H9 (cell line): ENCODE data around the gene IL1RL2. TPM values are rescaled to one million over a fixed set of nuclear protein-coding genes. Genes with fewer than 3 reads are reported as not detected.

Experiments used
- DNase-seq: peaks from one replicate; pipeline ENCODE4 v3.0.0-alpha.2; 2017
- H2AFZ ChIP-seq: one replicate; pipeline ENCODE4 v1.6.1; 2013; ENCODE audit warnings: mild to moderate bottlenecking, low read length, control low read depth, moderate library complexity
- H2AK5ac ChIP-seq: 2 replicates; pipeline ENCODE4 v1.6.1; 2013; ENCODE audit warnings: low read length, control low read depth, mixed read lengths; ENCODE audit not compliant: insufficient read length
- H2BK120ac ChIP-seq: one replicate; pipeline ENCODE4 v1.6.1; 2013; ENCODE audit warnings: low read depth, mild to moderate bottlenecking, low read length, control low read depth, inconsistent platforms; ENCODE audit not compliant: poor library complexity, severe bottlenecking
- H2BK12ac ChIP-seq: 2 replicates; pipeline ENCODE4 v1.6.1; 2013; ENCODE audit warnings: low read length, control low read depth, mixed read lengths, low read depth; ENCODE audit not compliant: insufficient read length
- H2BK15ac ChIP-seq: 2 replicates; pipeline ENCODE4 v1.6.1; 2013; ENCODE audit warnings: low read depth, low read length, control low read depth
- H2BK20ac ChIP-seq: one replicate; pipeline ENCODE4 v1.6.1; 2013; ENCODE audit warnings: low read depth, mild to moderate bottlenecking, low read length, control low read depth, inconsistent platforms; ENCODE audit not compliant: poor library complexity, severe bottlenecking
- H2BK5ac ChIP-seq: 2 replicates; pipeline ENCODE4 v1.6.1; 2013; ENCODE audit warnings: low read length, control low read depth, mixed read lengths; ENCODE audit not compliant: insufficient read length
- H3K14ac ChIP-seq: 2 replicates; pipeline ENCODE4 v1.6.1; 2013; ENCODE audit warnings: low read length, control low read depth; ENCODE audit not compliant: insufficient read depth
- H3K18ac ChIP-seq: 2 replicates; pipeline ENCODE4 v1.6.1; 2013; ENCODE audit warnings: low read depth, mild to moderate bottlenecking, mixed read lengths, low read length, control low read depth; ENCODE audit not compliant: insufficient read length
- H3K23ac ChIP-seq: 2 replicates; pipeline ENCODE4 v1.6.1; 2013; ENCODE audit warnings: low read length, control low read depth, mixed read lengths, low read depth; ENCODE audit not compliant: insufficient read length
- H3K23me2 ChIP-seq: 2 replicates; pipeline ENCODE4 v1.6.1; 2013; ENCODE audit warnings: low read depth, mild to moderate bottlenecking, mixed read lengths, low read length, control low read depth; ENCODE audit not compliant: insufficient read length, poor library complexity, severe bottlenecking
- H3K27ac ChIP-seq: 2 replicates; pipeline ENCODE4 v1.5.1; 2013; ENCODE audit warnings: low read length, control low read depth, mixed read lengths, low read depth; ENCODE audit not compliant: insufficient read length
- H3K27me3 ChIP-seq: 2 replicates; pipeline ENCODE4 v1.6.1; 2013; ENCODE audit warnings: low read length, control low read depth, inconsistent platforms; ENCODE audit not compliant: insufficient read depth
- H3K4ac ChIP-seq: 2 replicates; pipeline ENCODE4 v1.6.1; 2013; ENCODE audit warnings: low read depth, mild to moderate bottlenecking, control low read depth, inconsistent platforms, low read length, moderate library complexity
- H3K4me1 ChIP-seq: 2 replicates; pipeline ENCODE4 v1.6.1; 2013; ENCODE audit warnings: low read length, control low read depth, inconsistent platforms; ENCODE audit not compliant: insufficient read depth
- H3K4me2 ChIP-seq: 2 replicates; pipeline ENCODE4 v1.6.1; 2013; ENCODE audit warnings: low read length, control low read depth, mixed read lengths; ENCODE audit not compliant: insufficient read length, insufficient read depth
- H3K56ac ChIP-seq: 2 replicates; pipeline ENCODE4 v1.6.1; 2013; ENCODE audit warnings: low read depth, mild to moderate bottlenecking, mixed read lengths, low read length, control low read depth; ENCODE audit not compliant: insufficient read length
- H3K79me1 ChIP-seq: 2 replicates; pipeline ENCODE4 v1.6.1; 2013; ENCODE audit warnings: low read depth, mild to moderate bottlenecking, moderate library complexity, low read length, control low read depth, inconsistent platforms; ENCODE audit not compliant: insufficient read depth, poor library complexity, severe bottlenecking
- H3K79me2 ChIP-seq: 2 replicates; pipeline ENCODE4 v1.6.1; 2013; ENCODE audit warnings: low read length, control low read depth, inconsistent platforms; ENCODE audit not compliant: insufficient read depth
- H3K9ac ChIP-seq: 2 replicates; pipeline ENCODE4 v1.6.1; 2013; ENCODE audit warnings: low read length, control low read depth, mixed read lengths; ENCODE audit not compliant: insufficient read length; ENCODE audit errors: extremely low read depth
- H3K9me3 ChIP-seq: one replicate; pipeline ENCODE4 v1.6.1; 2013; ENCODE audit warnings: low read depth, low read length, inconsistent platforms; ENCODE audit not compliant: control insufficient read depth
- H3T11ph ChIP-seq: one replicate; pipeline ENCODE4 v1.6.1; 2013; ENCODE audit warnings: mild to moderate bottlenecking, low read length, control low read depth, inconsistent platforms
- H4K20me1 ChIP-seq: one replicate; pipeline ENCODE4 v1.6.1; 2013; ENCODE audit not compliant: control insufficient read depth, insufficient read length, insufficient read depth
- H4K5ac ChIP-seq: 2 replicates; pipeline ENCODE4 v1.6.1; 2013; ENCODE audit warnings: low read depth, mild to moderate bottlenecking, mixed read lengths, low read length, control low read depth; ENCODE audit not compliant: insufficient read length
- H4K8ac ChIP-seq: replicated peaks from 2 replicates; pipeline ENCODE4 v1.6.1; 2013; ENCODE audit warnings: low read length, control low read depth, mixed read lengths, low read depth; ENCODE audit not compliant: insufficient read length
- H4K91ac ChIP-seq: 2 replicates; pipeline ENCODE4 v1.6.1; 2013; ENCODE audit warnings: low read depth, mild to moderate bottlenecking, moderate library complexity, mixed read lengths, low read length, control low read depth; ENCODE audit not compliant: insufficient read length
- H3K27ac Mint-ChIP-seq, 3 experiments: 2 replicates in 2 of 3; 3 replicates in 1 of 3; pipeline ENCODE4 v1.8.0; 2020 to 2021; ENCODE audit warnings: mixed read lengths in 3 of 3, mild to moderate bottlenecking in 1 of 3, moderate library complexity in 1 of 3
- H3K27me3 Mint-ChIP-seq: 2 replicates; pipeline ENCODE4 v1.8.0; 2021; ENCODE audit warnings: low read depth, mild to moderate bottlenecking, moderate library complexity, mixed read lengths
- H3K36me3 Mint-ChIP-seq, 3 experiments: 2 replicates in 2 of 3; 3 replicates in 1 of 3; pipeline ENCODE4 v1.8.0; 2020 to 2021; ENCODE audit warnings: low read depth in 3 of 3, mixed read lengths in 3 of 3; ENCODE audit not compliant: insufficient read depth in 1 of 3
- H3K4me1 Mint-ChIP-seq, 2 experiments: 2 replicates each; pipeline ENCODE4 v1.8.0; 2020; ENCODE audit warnings: mixed read lengths in 2 of 2
- H3K4me3 Mint-ChIP-seq, 2 experiments: 2 replicates in 1 of 2; 3 replicates in 1 of 2; pipeline ENCODE4 v1.8.0; 2020 to 2021; ENCODE audit warnings: mild to moderate bottlenecking in 2 of 2, mixed read lengths in 2 of 2, moderate library complexity in 1 of 2
- H3K9me3 Mint-ChIP-seq, 2 experiments: 2 replicates in 1 of 2; 3 replicates in 1 of 2; pipeline ENCODE4 v1.8.0; 2020; ENCODE audit warnings: mild to moderate bottlenecking in 2 of 2, mixed read lengths in 2 of 2, moderate library complexity in 1 of 2
- WGBS: extraction: QIAGEN DNeasy Blood & Tissue Kit; methylation state at CpG from one replicate; pipeline ENCODE4 v1.1.7; 2013; ENCODE audit warnings: missing lambda C conversion rate, low lambda C conversion rate, mixed read lengths; ENCODE audit not compliant: insufficient read length; ENCODE audit errors: extremely low coverage; 5-methylcytosine and 5-hydroxymethylcytosine counted together
- total RNA-seq: library from RNA; stranded (reverse); gene quantifications from 2 replicates; pipeline ENCODE4 v1.2.1, GENCODE V29; 2021
- TF ChIP-seq, protein P1 (sequence below): fragments of 200-600 bp; sonication (generic); conservative IDR thresholded peaks from 3 replicates; pipeline ENCODE4 v1.8.0; 2021; ENCODE audit warnings: antibody characterized with exemption, mild to moderate bottlenecking

Gene IL1RL2
- total RNA-seq, 1 experiment from 2014 or later: not detected

GRCh38 chr2:102258025-102258385 lies 71.2 kb downstream of the IL1RL2 start:
- H3K4me3 Mint-ChIP-seq: no peak overlapping the region
- Histone ChIP-seq H3K79me2 (no peaks in the 10 kb centered on the region), H3K23ac (no peak overlapping the region), H3K9ac (no peak overlapping the region), H2BK20ac (no peak overlapping the region), H3K18ac (no peak overlapping the region), H3K23me2 (no peaks in the 10 kb centered on the region), H4K5ac (no peak overlapping the region), H4K8ac (no peak overlapping the region), H2BK15ac (no peak overlapping the region), H3K79me1 (no peaks in the 10 kb centered on the region), H3K14ac (no peak overlapping the region), H2BK5ac (no peak overlapping the region), H4K20me1 (no peaks in the 10 kb centered on the region), H3T11ph (no peak overlapping the region), H2AFZ (no peak overlapping the region), H3K27ac (no peak overlapping the region), H3K27me3 (no peaks in the 10 kb centered on the region), H2BK12ac (no peak overlapping the region), H3K4me2 (no peak overlapping the region), H3K56ac (no peak overlapping the region), H2BK120ac (no peak overlapping the region), H3K9me3 (no peaks in the 10 kb centered on the region), H3K4me1 (no peaks in the 10 kb centered on the region), H2AK5ac (no peak overlapping the region), H3K4ac (no peak overlapping the region), H4K91ac (no peak overlapping the region)
- TF ChIP-seq, protein P1, sequence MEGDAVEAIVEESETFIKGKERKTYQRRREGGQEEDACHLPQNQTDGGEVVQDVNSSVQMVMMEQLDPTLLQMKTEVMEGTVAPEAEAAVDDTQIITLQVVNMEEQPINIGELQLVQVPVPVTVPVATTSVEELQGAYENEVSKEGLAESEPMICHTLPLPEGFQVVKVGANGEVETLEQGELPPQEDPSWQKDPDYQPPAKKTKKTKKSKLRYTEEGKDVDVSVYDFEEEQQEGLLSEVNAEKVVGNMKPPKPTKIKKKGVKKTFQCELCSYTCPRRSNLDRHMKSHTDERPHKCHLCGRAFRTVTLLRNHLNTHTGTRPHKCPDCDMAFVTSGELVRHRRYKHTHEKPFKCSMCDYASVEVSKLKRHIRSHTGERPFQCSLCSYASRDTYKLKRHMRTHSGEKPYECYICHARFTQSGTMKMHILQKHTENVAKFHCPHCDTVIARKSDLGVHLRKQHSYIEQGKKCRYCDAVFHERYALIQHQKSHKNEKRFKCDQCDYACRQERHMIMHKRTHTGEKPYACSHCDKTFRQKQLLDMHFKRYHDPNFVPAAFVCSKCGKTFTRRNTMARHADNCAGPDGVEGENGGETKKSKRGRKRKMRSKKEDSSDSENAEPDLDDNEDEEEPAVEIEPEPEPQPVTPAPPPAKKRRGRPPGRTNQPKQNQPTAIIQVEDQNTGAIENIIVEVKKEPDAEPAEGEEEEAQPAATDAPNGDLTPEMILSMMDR: no peak
- peaks cover 6% of the 10 kb centered on the region for H3K27me3 Mint-ChIP-seq
- no peak for DNase-seq
- no peak overlapping the region for H3K27ac Mint-ChIP-seq
- no CpG with 5 or more reads among the region's 2 CpGs for WGBS
- H3K4me1 Mint-ChIP-seq: no peaks in the 10 kb centered on the region
- no peaks in the 10 kb centered on the region for H3K9me3 Mint-ChIP-seq
- H3K36me3 Mint-ChIP-seq: no peaks in the 10 kb centered on the region
